IMR-90 (cell line): ENCODE measurements around the gene PCBP3. TPM values are rescaled to one million over a fixed set of nuclear protein-coding genes. Genes with fewer than 3 reads are reported as not detected.

Source experiments
- ATAC-seq: fragments of 200-7000 bp; cut with Tn5 transposase; 2 replicates; pipeline ENCODE4 v1.9.1; 2020; ENCODE audit warnings: low read depth, mild to moderate bottlenecking, moderate library complexity
- BruUV-seq: library from RNA; stranded (reverse); fragments of 400-500 nt; replicated peaks from 2 replicates; lab custom pipeline; 2021; lab: Mats Ljungman, UMichigan
- CTCF ChIA-PET: fragments of 300-600 bp; formaldehyde crosslinking; extraction: SDS; loops from one replicate; lab custom pipeline; 2021; ENCODE audit warnings: antibody characterized with exemption; lab: Yijun Ruan, JAX
- POLR2A ChIA-PET: fragments of 300-600 bp; sonication (Branson Sonifier 250); formaldehyde crosslinking; loops from one replicate; lab custom pipeline; 2022; ENCODE audit warnings: antibody characterized with exemption; ENCODE audit not compliant: unreplicated experiment; lab: Charles Lee
- DNase-seq: peaks from one replicate; pipeline ENCODE4 v3.0.0; 2013
- H2AFZ ChIP-seq: replicated peaks from 2 replicates; pipeline ENCODE3; 2013; ENCODE audit warnings: low read length, mild to moderate bottlenecking; ENCODE audit not compliant: poor library complexity
- H2AK5ac ChIP-seq: 2 replicates; pipeline ENCODE4 v1.6.1; 2013; ENCODE audit warnings: low read depth, low read length, inconsistent platforms
- H2AK9ac ChIP-seq: replicated peaks from 2 replicates; pipeline ENCODE3; 2013; ENCODE audit warnings: mild to moderate bottlenecking, low read depth, low read length, moderate library complexity; ENCODE audit not compliant: poor library complexity
- H2BK120ac ChIP-seq: 2 replicates; pipeline ENCODE4 v1.6.1; 2013; ENCODE audit warnings: low read depth, low read length, inconsistent platforms
- H2BK15ac ChIP-seq: 3 replicates; pipeline ENCODE4 v1.6.1; 2013; ENCODE audit warnings: low read depth, low read length, inconsistent platforms
- H2BK20ac ChIP-seq: 2 replicates; pipeline ENCODE4 v1.6.1; 2013; ENCODE audit warnings: low read depth, mild to moderate bottlenecking, inconsistent platforms, low read length, moderate library complexity
- H2BK5ac ChIP-seq: 2 replicates; pipeline ENCODE4 v1.6.1; 2013; ENCODE audit warnings: mild to moderate bottlenecking, low read depth, low read length, inconsistent platforms; ENCODE audit not compliant: poor library complexity, severe bottlenecking
- H3K14ac ChIP-seq: replicated peaks from 2 replicates; pipeline ENCODE4 v1.6.1; 2013; ENCODE audit warnings: low read depth, low read length, inconsistent platforms
- H3K18ac ChIP-seq: 2 replicates; pipeline ENCODE4 v1.6.1; 2013; ENCODE audit warnings: low read depth, low read length, control low read depth
- H3K23ac ChIP-seq: 2 replicates; pipeline ENCODE4 v1.6.1; 2013; ENCODE audit warnings: low read depth, low read length, inconsistent platforms
- H3K27ac ChIP-seq: 2 replicates; pipeline ENCODE4 v1.5.1; 2013; ENCODE audit warnings: mild to moderate bottlenecking, control low read depth, low read length; ENCODE audit not compliant: insufficient read depth
- H3K27me3 ChIP-seq: 2 replicates; pipeline ENCODE4 v1.6.1; 2013; ENCODE audit warnings: low read length; ENCODE audit not compliant: control insufficient read depth, insufficient read depth
- H3K36me3 ChIP-seq: 2 replicates; pipeline ENCODE4 v1.6.1; 2013; ENCODE audit warnings: low read length, mixed read lengths; ENCODE audit not compliant: control insufficient read depth, insufficient read depth
- H3K4ac ChIP-seq: 2 replicates; pipeline ENCODE4 v1.6.1; 2013; ENCODE audit warnings: low read depth, low read length, inconsistent platforms
- H3K4me1 ChIP-seq: 2 replicates; pipeline ENCODE4 v1.6.1; 2013; ENCODE audit warnings: low read length, mixed read lengths; ENCODE audit not compliant: control insufficient read depth, insufficient read depth
- H3K4me2 ChIP-seq: 2 replicates; pipeline ENCODE4 v1.6.1; 2013; ENCODE audit warnings: low read depth, mild to moderate bottlenecking, control low read depth, low read length, moderate library complexity
- H3K4me3 ChIP-seq: 2 replicates; pipeline ENCODE4 v1.5.1; 2013; ENCODE audit warnings: low read depth, mild to moderate bottlenecking, control low read depth, low read length, moderate library complexity; ENCODE audit not compliant: insufficient read depth
- H3K56ac ChIP-seq: 2 replicates; pipeline ENCODE4 v1.6.1; 2013; ENCODE audit warnings: low read length, inconsistent platforms; ENCODE audit not compliant: insufficient read depth; ENCODE audit errors: extremely low read depth
- H3K79me1 ChIP-seq, 2 experiments: 2 replicates each; pipeline ENCODE4 v1.6.1; 2013; ENCODE audit warnings: low read length in 2 of 2, inconsistent platforms in 1 of 2, low read depth in 1 of 2
- H3K9ac ChIP-seq: 2 replicates; pipeline ENCODE4 v1.6.1; 2013; ENCODE audit warnings: low read depth, low read length, control low read depth
- H3K9me1 ChIP-seq: 2 replicates; pipeline ENCODE4 v1.6.1; 2013; ENCODE audit warnings: low read length, inconsistent platforms; ENCODE audit not compliant: insufficient read depth
- H3K9me3 ChIP-seq: 2 replicates; pipeline ENCODE4 v1.6.1; 2013; ENCODE audit warnings: low read length; ENCODE audit not compliant: control insufficient read depth, insufficient read depth
- H4K20me1 ChIP-seq: 2 replicates; pipeline ENCODE4 v1.6.1; 2013; ENCODE audit warnings: low read length, inconsistent platforms; ENCODE audit not compliant: insufficient read depth
- H4K5ac ChIP-seq: 2 replicates; pipeline ENCODE4 v1.6.1; 2013; ENCODE audit warnings: mild to moderate bottlenecking, low read depth, low read length, control low read depth
- H4K8ac ChIP-seq, 2 experiments: 2 replicates each; pipeline ENCODE4 v1.6.1; 2013; ENCODE audit warnings: low read depth in 2 of 2, low read length in 2 of 2, control low read depth in 1 of 2, inconsistent platforms in 1 of 2
- H4K91ac ChIP-seq: 2 replicates; pipeline ENCODE4 v1.6.1; 2013; ENCODE audit warnings: low read depth, low read length, inconsistent platforms; ENCODE audit not compliant: insufficient read depth
- BHLHE40 ChIP-seq: fragments of 150-350 bp; IDR thresholded peaks from 2 replicates; pipeline ENCODE4 v1.6.1; 2016; ENCODE audit warnings: mild to moderate bottlenecking, low read depth, low read length
- CEBPB ChIP-seq: IDR thresholded peaks from 2 replicates; pipeline ENCODE4 v1.6.1; 2012; ENCODE audit warnings: low read depth, low read length, improper control_type of control experiment
- CHD1 ChIP-seq: IDR thresholded peaks from 2 replicates; pipeline ENCODE4 v1.6.1; 2012; ENCODE audit warnings: low read depth, low read length, improper control_type of control experiment
- FOS ChIP-seq: fragments of 150-350 bp; IDR thresholded peaks from 2 replicates; pipeline ENCODE4 v1.6.1; 2016; ENCODE audit warnings: low read depth, low read length
- MAFK ChIP-seq: IDR thresholded peaks from 2 replicates; pipeline ENCODE4 v1.6.1; 2012; ENCODE audit warnings: low read depth, low read length, improper control_type of control experiment
- MAZ ChIP-seq: IDR thresholded peaks from 2 replicates; pipeline ENCODE4 v1.6.1; 2012; ENCODE audit warnings: low read depth, mild to moderate bottlenecking, low read length, improper control_type of control experiment, moderate library complexity, borderline replicate concordance
- MXI1 ChIP-seq: IDR thresholded peaks from 2 replicates; pipeline ENCODE4 v1.6.1; 2012; ENCODE audit warnings: low read depth, mild to moderate bottlenecking, low read length, moderate library complexity, borderline replicate concordance
- NFE2L2 ChIP-seq: fragments of 150-350 bp; IDR thresholded peaks from 2 replicates; pipeline ENCODE4 v1.6.1; 2016; ENCODE audit warnings: low read depth, mild to moderate bottlenecking, low read length
- POLR2A ChIP-seq: IDR thresholded peaks from 2 replicates; pipeline ENCODE4 v1.6.1; 2012; ENCODE audit warnings: mild to moderate bottlenecking, low read depth, low read length
- RAD21 ChIP-seq: IDR thresholded peaks from 2 replicates; pipeline ENCODE4 v1.6.1; 2012; ENCODE audit warnings: low read length, improper control_type of control experiment
- RCOR1 ChIP-seq: IDR thresholded peaks from 2 replicates; pipeline ENCODE4 v1.6.1; 2012; ENCODE audit warnings: mild to moderate bottlenecking, low read length, improper control_type of control experiment; ENCODE audit not compliant: insufficient replicate concordance
- RFX5 ChIP-seq: IDR thresholded peaks from 2 replicates; pipeline ENCODE4 v1.8.0; 2012; ENCODE audit warnings: low read depth, mild to moderate bottlenecking, low read length, moderate library complexity
- SMC3 ChIP-seq: fragments of 150-350 bp; IDR thresholded peaks from 2 replicates; pipeline ENCODE4 v1.6.1; 2016; ENCODE audit warnings: low read depth, mild to moderate bottlenecking, antibody characterized with exemption, low read length, moderate library complexity
- WGBS, 2 experiments: methylation state at CpG; one replicate each; pipeline versions ENCODE4 v1.1.5 to v1.1.7; 2013; ENCODE audit warnings: missing lambda C conversion rate in 2 of 2; ENCODE audit not compliant: insufficient read length in 1 of 2; ENCODE audit errors: extremely low coverage in 2 of 2; 5-methylcytosine and 5-hydroxymethylcytosine counted together
- dilution Hi-C: fragments of 300-500 bp; cut with HindIII; formaldehyde crosslinking; loops from one replicate; pipeline ENCODE4 v1.14.3; 2018; ENCODE audit warnings: low sequenced_read_pairs; ENCODE audit not compliant: unreplicated experiment
- in situ Hi-C: fragments of 300-500 bp; cut with MboI; formaldehyde crosslinking; loops from 3 replicates; pipeline ENCODE4 v1.14.3; 2019; ENCODE audit warnings: low sequenced_read_pairs, inconsistent platforms, mixed read lengths
- intact Hi-C: fragments of 100-400 bp; cut with micrococcal nuclease; formaldehyde crosslinking; loops from 2 replicates; pipeline ENCODE4 v1.10.0; 2022
- polyA plus RNA-seq, 3 experiments: library from polyadenylated mRNA; depleted of rRNA; stranded (reverse); fragments of >200 nt; gene quantifications; 2 replicates each; pipeline ENCODE4 v1.2.3, GENCODE V29; 2012; ENCODE audit warnings: low replicate concordance in 1 of 3
- total RNA-seq: library from RNA; depleted of rRNA; stranded (reverse); fragments of >200 nt; gene quantifications from 2 replicates; pipeline ENCODE4 v1.2.3, GENCODE V29; 2012
- TF ChIP-seq, protein P1 (sequence below): fragments of 150-350 bp; IDR thresholded peaks from 2 replicates; pipeline ENCODE4 v1.6.1; 2017; ENCODE audit warnings: mild to moderate bottlenecking, antibody characterized with exemption, low read length, low read depth
- TF ChIP-seq, protein P2 (sequence below): fragments of 150-350 bp; IDR thresholded peaks from 2 replicates; pipeline ENCODE4 v1.6.1; 2016; ENCODE audit warnings: low read depth, mild to moderate bottlenecking, low read length, moderate library complexity, borderline replicate concordance

PCBP3 gene
- total and polyA plus RNA-seq, 2 of the 4 experiments (the other 2 are of a cell fraction): 2.9 to 3.9 TPM

DNA sequence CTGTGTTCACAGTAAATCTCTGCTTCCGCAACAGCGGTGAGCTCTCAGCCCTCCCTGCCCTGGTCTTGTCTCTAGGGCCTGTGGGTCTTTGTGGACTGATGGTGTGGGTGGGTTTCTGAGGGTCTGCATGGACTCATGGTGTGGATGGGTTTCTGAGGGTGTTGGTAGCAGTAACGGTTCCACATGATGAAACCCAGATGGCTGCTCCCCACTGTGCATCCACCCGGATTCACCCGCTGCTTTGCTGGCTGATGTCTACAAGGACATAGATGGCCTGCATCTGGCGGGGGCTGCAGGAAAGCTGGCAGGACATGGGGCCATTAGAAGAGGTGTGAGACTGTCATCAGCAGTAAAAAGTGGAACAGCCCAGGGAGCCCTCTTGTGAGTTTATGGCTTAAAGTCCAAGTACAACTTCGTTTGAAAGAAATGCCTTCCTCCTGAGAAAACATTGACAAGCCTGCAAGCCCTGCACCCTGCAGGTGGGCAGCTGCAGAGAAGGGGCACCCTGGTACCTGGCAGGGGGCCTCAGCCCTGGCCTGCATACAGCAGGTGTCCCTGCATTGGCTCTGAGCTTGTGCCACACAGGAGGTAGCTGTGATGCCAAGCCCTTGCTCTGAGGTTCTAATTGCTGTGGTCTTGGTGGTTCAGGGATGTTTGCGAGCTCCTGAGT, 181.2 kb downstream of the PCBP3 start:
- dilution Hi-C loops (no loop called here), intact Hi-C loops (loop anchor here (5.0 kb wide), 3 partner anchors 58 to 387 kb away; no protein-coding TSS in a partner anchor)
- CTCF ChIA-PET: interaction anchor here (0.7 kb wide), 1 partner anchor 96 kb away, joined by 3 read pairs; no protein-coding TSS in a partner anchor
- no peak for TF ChIP-seq CEBPB
- no peak for TF ChIP-seq MAFK
- TF ChIP-seq CHD1: no peak
- TF ChIP-seq, protein P1, sequence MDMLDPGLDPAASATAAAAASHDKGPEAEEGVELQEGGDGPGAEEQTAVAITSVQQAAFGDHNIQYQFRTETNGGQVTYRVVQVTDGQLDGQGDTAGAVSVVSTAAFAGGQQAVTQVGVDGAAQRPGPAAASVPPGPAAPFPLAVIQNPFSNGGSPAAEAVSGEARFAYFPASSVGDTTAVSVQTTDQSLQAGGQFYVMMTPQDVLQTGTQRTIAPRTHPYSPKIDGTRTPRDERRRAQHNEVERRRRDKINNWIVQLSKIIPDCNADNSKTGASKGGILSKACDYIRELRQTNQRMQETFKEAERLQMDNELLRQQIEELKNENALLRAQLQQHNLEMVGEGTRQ: no peak
- no peak for TF ChIP-seq NFE2L2
- no peak for TF ChIP-seq POLR2A
- no peak for TF ChIP-seq RFX5
- no peak for TF ChIP-seq SMC3
- no peak for TF ChIP-seq RAD21
- no peak for TF ChIP-seq FOS
- TF ChIP-seq BHLHE40: no peak
- TF ChIP-seq MXI1: no peak
- TF ChIP-seq MAZ: no peak
- TF ChIP-seq RCOR1: no peak
- TF ChIP-seq, protein P2, sequence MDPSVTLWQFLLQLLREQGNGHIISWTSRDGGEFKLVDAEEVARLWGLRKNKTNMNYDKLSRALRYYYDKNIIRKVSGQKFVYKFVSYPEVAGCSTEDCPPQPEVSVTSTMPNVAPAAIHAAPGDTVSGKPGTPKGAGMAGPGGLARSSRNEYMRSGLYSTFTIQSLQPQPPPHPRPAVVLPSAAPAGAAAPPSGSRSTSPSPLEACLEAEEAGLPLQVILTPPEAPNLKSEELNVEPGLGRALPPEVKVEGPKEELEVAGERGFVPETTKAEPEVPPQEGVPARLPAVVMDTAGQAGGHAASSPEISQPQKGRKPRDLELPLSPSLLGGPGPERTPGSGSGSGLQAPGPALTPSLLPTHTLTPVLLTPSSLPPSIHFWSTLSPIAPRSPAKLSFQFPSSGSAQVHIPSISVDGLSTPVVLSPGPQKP: no peak

More for the DNA sequence above, 181.2 kb downstream of the PCBP3 start:
- Histone ChIP-seq H3K27ac (no peak overlapping the region), H3K9me1 (peaks cover 5% of the 10 kb centered on the region), H2BK15ac (no peak overlapping the region), H2AK9ac (peak overlapping the region; percentile 55), H2BK20ac (no peak overlapping the region), H3K4me3 (no peak overlapping the region), H4K8ac (no peak overlapping the region), H4K20me1 (no peaks in the 10 kb centered on the region), H4K91ac (no peak overlapping the region), H3K56ac (no peak overlapping the region), H3K79me1 (no peaks in the 10 kb centered on the region), H3K14ac (no peak overlapping the region), H3K18ac (no peak overlapping the region), H2BK5ac (no peak overlapping the region), H3K9ac (no peak overlapping the region), H3K4me1 (peaks cover 8% of the 10 kb centered on the region), H3K36me3 (no peaks in the 10 kb centered on the region; the same call in 1 of the 2 replicates), H3K27me3 (no peaks in the 10 kb centered on the region; the same call in 1 of the 2 replicates), H3K23ac (no peak overlapping the region), H4K5ac (no peak overlapping the region), H2AFZ (no peak overlapping the region), H2BK120ac (no peak overlapping the region), H3K4ac (no peak overlapping the region), H2AK5ac (no peak overlapping the region; the same call in 1 of the 2 replicates), H3K4me2 (no peak overlapping the region), H3K9me3 (no peaks in the 10 kb centered on the region)
- no peak for ATAC-seq
- no peak for DNase-seq
- no TSS peak for BruUV-seq
- in situ Hi-C loops: loop anchor here (5.0 to 10.0 kb wide), 3 partner anchors 360 to 680 kb away; no protein-coding TSS in a partner anchor
- POLR2A ChIA-PET: no interaction called here
- WGBS, 2 experiments: 83% methylated on average over 6 of the region's 8 CpGs; no CpG with 5 or more reads in 1 of the 2 experiments
